Germinal center (tissue), 1 donor: ENCODE results near the gene RGS6.

Experiments used
- DNase-seq: peaks from one replicate; pipeline ENCODE4 v3.0.0; 2012; ENCODE audit warnings: mixed read lengths, low spot score

RGS6 gene

DNA sequence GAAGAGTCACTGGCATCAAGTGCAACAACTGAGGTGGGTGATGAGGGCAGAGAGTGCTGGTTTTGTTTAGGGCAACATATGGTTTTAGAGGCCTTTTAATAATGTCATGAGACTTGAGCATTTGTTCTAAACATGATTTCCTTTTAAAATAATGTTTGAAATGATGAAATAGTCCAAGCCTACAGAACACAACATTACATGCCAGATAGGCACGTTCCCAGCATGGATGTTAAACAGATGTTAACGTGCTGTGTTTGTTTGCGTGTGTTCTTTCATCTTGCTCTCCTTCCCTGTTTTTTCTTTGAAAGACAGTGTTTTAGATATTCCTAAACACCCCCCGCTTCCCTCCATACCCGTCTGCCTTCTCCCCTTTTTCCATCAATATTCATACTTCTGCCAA is 82.3 kb downstream of the RGS6 start:
- DNase-seq: no peak

DNA sequence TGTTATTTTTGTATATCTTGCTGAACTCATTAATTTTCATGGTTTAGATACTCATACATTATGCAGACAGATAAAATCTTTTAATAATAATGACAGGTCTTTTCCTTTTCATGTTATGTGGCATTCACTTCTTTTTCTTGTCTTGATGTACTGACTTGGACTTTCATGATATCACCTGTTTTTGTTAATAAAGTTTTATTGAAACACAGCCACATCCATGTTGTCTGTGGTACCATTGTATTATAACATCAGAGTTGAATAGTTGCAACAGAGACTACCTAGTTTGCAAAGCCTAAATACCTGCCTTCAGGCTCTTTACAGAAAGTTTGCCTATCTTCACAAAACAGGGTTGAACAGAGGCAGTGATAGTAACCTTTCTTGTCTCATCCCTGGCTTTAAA is 85.1 kb downstream of the RGS6 start:
- no peak for DNase-seq

DNA sequence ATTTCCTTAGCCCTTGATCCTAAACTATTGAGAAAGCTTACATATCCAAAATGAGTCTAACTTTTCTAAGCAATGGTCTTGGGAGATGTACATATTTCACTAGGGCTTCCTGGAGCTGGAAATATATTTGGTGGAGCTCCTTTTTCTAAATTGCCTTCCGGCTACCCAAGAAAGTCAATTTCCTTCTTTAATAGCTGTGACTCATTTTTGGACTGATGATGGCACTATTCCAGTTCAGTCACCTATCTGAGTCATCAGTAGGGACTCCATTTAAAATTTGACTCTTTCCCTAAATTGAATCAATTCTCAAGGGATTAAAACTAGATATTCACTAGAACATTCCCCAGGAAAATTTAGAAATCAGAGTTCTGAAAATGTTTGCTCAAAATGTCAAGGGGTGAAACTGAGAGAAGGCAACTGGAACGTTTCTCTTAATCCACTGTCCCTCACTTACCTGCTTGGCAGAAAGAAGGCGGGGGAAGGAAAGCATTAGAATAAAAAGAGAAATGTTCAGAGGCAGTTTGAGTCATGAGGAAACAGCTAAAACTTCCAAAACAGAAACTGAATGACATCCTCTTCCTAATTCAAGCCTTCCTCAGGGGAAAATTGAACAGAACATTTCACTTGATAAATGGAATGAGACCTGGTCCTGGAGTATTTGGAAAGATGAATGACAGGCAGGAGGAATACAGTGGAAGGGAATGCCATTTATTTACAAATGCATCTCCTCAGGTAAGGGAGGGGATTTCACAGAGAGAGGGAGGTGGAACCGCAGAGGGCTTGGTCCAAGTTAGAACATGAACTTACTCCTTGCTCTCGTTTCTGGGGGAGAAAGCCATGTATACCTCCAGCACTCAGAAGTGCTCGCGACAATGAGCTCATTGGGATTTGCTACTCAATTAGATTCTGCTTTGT is 91.2 kb downstream of the RGS6 start:
- no peak for DNase-seq

DNA sequence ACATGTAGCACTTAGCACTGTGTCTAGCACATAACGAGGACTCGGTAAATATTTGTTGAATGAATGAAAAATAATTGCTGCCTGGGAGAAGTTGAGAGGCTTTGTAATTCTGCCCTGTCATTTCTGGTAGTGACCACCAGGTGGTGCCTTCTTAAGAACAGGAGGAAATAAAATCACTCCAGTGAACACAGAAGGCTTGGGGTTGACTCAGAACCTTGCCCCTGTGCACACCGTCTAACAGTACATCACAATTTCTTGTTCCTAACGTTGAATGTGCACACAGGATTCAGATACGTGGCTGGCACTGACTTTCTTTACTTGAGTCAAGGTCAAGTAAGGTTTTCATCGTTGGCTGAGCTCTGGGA is 91.8 kb downstream of the RGS6 start:
- DNase-seq: peak; percentile 18

DNA sequence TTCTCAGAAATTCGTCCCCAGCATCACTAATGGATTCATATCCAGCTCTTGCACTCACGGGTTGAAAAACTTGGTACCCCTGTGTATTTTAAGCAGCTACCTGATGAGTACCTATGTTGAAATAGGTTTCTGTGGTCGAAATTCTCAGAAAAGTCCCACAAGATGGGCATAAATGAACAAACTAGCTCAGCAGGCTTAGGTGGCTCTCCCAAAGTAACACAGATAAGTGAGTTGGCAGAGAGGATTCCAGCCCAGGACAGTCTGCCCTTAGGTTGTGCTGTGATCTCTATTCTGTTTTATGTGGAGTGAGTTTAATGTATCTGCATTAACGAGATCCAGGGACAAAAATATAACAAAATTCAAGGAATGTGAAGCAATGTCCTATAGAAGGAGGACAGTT is 92.3 kb downstream of the RGS6 start:
- no peak for DNase-seq

DNA sequence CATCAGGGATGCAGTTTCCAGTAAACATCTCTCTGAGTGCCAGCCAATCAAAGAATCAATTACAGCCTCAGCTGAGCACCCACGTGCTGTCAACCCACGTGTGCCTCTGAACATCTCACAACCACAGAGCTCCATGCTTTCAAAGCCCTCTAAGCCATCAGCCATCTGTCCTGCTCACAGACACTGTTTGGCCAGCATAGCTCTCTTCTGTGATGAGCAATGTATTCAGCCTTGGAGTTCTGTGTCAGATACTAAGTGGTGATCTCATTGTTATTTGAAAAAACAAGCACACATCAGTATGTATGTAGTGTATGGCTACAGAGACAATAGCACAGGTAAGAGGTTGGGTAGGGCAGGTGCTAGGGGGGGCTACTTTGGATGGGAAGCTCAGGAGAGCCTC is 94.3 kb downstream of the RGS6 start:
- no peak for DNase-seq

DNA sequence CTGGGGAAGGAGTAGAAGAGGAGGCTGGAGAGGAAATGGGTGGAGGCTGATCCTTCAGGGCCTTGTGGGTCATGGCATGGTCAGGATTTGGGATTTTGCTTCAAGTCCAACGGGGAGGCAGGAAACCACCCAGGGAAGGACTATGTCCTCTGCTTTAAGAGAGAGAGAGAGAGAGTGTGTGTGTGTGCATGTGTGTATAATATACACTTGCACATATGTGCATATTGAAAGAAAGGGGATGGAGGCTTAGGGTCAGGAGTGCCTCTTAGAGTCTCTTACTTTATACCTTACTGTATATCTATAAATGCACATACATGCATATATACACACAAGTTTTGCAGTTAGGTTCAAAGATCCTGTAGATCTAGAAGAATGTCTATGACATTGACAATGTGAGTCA is 94.8 kb downstream of the RGS6 start:
- no peak for DNase-seq

DNA sequence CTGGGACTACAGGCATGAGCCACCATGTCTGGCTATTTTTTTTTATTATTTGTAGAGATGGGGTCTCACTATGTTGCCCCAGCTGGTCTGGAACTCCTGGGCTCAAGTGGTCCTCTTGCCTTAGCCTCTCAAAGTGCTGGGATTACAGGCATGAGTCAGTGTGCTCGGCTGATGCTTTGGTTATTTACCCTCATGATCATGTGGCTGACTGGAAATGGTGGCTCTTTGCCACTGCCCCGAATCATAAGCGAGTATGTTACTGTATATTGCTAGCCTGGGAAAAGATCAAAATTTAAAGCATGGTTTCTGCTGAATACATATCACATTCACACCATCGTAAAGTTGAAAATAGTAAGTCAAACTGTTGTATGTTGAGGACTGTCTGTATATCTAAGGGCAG is 101.1 kb downstream of the RGS6 start:
- no peak for DNase-seq

DNA sequence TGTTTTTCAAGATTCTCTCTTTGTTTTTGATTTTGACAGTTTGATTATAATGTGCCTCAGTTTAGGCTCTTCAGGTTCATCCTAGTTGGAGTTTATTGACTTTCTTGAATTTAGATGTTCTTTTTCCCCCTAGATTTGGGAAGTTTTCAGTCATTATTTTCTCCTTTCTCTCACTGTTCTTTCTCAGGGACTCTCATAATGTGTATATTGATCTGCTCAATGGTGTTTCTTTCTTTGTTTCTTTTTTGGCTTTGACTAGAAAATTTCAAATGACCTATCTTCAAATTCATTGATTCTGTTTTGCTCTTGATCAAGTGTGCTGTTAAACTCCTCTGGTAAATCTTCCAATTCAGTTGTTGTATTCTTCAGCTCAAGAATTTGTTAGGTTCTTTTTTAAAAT is 108.3 kb downstream of the RGS6 start:
- DNase-seq: no peak

DNA sequence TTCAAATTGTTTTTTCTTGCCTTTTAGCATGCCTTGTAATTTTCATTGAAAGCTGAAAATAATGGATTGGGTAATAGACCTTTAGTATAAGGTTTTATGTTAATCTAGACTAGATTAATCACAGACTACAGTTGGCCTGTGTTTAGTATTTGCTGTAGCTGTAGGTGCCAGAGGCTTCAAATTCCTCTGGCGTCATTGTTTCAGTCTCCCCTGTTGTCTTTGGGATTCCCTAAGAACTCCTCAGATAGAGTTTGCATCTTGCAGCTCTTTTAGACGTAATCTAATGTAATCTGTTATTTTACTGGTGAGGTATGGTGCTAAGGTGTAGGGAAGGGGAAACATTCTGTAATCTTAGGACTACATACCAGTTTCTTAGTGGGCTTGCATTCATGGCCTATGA is 113.0 kb downstream of the RGS6 start:
- no peak for DNase-seq

DNA sequence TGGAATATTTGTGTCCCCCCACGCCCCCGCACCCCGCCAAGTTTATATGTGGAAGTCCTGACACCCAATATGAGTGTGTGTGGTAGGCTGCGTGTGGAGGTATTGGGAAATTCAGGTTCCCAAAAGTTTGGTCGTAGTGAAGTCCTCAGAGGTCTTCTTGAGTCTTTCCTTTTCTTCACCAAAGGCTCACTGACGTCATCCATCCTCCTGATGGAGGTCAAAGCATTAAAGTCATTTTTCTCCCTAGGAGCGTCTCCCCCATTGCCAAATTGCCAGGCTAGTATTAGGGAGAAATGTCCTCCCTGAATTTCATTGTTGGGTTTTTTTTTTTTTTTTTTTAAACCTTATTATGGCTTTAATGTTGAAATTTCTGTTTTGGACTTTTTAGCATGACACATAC is 113.7 kb downstream of the RGS6 start:
- no peak for DNase-seq

DNA sequence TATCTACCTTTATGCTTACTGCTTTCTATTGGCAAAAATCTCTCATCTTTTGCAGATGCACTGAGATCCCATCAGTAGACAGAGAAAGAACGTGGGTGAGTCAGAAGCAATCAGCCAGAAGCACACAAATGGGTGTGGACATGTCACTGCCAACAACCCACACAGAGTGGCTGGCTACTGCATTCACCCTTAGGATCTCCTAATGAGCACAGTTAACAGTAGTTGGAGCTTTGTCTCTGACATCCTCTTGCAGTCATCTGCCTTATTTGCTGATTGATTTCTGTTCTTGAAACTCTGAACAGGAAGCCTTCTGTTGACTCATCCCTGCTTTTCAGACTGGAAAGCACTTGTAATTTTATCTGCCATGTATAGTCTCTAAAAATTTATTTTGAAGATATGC is 117.2 kb downstream of the RGS6 start:
- no peak for DNase-seq

DNA sequence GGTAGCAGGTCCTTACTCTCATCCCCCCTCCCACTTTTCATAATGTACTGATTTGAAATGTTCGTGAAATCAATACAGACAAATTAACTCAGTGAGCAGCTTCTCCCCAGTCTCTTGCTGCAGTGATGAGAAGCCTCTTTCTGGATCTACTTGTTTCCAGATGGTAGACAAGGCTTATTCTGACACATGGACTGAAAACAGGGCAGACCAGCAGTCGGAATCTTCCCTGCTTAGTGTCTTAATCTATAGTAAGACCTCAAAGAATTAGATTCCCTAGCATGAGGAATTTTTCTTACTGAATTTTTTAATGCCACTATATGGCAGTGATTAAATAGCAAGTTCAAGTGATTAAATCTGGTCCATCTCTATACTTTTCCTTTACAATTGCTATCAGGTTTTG is 120.1 kb downstream of the RGS6 start:
- no peak for DNase-seq

DNA sequence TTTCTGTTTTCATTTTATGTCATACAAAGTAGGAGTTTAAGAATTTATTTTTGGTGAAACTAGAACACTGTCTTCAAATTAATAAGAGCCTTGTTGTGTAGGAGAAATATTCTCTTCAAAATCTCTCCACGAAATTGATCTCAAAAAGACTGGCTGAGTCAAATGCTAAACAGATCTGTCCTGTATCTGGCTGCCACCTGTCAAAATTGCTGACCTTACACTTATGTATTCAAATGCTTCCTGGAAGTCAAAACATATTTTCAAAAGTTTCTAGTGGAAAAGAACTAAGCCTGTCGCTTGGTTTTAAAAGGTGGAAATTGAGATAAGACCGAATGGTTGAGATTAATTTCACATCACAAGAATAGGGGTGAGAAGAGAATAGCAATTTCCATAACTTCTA is 121.4 kb downstream of the RGS6 start:
- no peak for DNase-seq

DNA sequence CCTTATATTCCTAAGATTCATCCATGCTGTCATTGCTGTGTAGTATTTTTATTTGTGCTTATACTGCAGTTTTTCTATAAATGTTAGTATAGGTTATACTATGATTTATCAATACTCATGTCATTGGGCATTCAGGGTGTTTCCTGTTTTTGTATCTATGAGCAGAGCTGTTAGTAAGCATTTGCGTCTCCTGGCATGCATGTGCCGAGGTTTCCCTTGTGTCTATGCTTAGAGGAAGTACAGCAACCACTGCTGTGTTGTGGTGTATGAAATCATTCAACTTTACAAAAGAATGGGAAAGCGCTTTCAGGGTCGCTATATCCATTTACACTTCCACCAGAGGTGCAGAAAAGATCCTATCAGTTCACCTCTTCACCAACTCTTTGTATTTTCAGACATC is 122.7 kb downstream of the RGS6 start:
- no peak for DNase-seq

DNA sequence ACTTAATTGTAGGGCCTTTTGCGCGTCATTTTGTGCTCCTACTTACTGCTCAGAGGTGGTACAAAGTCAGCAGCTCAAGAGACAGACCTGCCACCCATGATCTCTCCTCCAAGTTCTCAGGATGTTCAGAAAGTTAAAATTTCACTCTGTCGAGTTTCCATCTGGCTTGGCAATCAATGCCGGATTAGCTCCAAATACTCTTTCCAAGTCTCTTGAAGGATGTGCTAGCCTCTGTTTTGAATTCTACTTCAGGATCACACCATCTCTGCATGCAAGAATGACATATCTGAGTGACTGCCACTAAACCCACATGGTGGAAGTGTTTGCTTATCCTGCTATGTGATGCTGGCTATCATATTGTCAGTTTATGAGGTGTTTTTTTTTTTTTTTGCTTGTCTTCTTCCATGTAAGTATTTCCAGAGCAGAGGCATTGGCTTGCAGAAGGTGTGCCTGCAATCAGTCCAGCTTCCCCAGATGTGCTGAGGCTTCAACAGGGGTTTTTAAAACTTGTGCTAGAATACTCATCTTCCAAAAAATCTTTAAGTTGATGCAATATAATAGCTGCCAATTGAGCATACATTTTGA is 125.6 kb downstream of the RGS6 start:
- no peak for DNase-seq

DNA sequence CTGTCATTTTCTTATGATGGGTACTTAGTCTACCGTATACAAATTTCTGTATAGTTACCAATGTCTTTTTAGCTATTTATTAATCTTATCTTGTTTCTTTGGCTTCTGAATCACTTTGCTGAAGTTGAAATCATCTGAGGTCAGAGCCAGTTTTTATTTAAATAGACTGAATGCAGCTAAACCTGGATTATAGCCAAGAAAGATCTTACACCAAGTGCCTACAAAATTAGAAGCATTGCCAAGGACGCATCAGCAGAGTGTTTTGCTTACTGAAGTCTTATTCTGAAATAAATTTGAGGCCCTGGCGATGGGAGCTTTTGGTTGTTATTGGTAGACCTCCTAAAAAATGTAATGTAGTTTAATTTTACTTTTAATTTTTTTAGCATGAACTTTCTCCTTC is 128.2 kb downstream of the RGS6 start:
- DNase-seq: no peak

DNA sequence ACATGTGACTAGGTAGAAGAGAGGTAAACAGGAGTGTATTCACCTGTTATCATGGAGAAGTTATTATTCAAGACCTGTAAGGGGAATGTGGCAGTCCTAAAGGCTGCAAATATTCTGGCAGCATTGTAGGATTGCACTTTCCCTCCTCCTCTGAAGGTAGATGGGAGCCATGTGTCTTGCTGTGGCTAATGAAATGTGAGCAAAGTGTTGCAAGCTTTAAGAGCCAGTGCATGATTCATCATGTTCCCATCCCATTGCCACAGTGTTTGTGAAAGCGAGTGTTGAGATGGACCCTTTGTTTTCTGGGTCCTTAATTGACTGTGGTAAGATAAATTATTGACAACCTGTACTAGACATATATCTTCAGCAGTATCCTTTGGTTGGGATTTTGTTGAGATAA is 128.7 kb downstream of the RGS6 start:
- DNase-seq: no peak

DNA sequence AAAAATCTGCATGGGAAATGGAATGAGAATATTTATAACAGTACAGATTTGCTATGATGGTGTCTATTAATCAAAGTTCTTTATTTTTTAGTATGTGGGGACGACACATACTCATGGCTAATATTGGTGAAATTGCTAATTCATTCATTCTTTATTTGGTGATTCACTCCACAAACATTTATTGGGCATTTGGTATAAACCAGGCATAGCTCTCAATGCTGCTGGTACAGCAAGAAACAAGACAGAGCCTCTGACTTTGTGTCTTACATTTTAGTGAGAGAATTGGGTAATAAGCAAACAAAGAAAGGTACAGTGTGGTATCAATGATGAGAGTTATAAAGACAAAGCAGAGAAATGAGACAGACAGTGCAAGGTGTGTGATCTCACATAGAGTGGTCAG is 129.5 kb downstream of the RGS6 start:
- DNase-seq: no peak

DNA sequence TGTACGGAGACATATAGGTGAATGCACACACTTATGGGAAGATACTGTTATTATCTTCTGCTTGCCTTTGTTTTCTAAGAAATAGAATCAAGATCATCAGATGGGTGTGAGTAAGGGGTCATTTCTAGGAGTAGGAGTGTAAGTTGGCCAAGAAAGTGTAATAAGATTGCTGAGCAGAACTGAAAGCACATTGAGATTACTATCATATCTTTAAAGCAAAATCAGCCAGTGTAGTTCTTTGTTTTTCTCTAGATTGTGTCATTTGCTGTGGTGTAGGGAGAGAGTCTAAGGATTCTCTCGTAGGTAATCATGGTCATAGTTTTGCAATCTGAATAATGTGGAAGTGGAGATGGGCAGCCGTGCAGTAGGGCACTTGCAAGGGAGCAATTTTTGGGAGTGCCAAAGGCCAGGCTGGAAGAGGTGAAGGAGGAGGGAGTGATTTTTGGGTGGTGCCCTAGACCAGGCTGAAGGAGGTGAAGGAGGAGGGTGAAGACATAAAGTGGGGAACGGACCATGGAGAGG is 131.6 kb downstream of the RGS6 start:
- DNase-seq: no peak

DNA sequence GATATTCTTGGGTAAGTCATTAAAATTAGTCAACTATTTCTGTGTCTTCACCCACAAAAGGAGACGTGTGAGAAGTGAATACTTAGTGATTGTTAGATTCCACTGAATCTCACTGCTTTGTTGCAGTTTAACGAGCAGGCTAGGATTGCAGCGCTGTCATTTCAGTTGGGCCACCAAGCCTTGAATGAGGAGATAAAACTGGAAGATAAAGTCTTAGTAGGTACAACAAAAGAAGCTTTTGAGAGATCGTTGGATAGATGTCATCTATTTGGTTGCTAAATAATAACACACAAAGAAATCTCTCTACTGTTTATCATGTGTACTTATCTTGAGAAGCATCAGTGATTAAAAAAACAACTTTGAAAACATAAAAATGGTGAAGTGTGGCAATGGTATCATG is 132.3 kb downstream of the RGS6 start:
- no peak for DNase-seq

DNA sequence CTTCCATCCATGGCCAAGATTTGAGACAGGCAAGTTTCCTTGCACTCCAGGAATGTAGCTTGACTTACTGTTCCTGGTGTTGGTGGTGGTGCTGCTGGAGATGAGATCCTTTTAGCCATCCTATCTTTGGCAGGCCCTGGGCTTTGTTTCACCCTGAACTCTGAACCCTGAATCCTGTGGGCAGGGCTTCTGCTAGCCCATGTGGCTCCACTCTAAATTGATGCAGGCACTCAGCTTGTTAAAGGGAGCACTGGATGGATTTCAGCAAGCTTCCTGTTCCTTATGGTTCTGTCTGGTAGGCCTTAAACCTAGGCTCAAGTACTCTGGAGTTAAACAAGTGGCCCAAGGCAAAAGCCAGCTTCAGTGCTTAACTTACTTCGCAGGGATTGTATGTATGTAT is 138.2 kb downstream of the RGS6 start:
- no peak for DNase-seq

DNA sequence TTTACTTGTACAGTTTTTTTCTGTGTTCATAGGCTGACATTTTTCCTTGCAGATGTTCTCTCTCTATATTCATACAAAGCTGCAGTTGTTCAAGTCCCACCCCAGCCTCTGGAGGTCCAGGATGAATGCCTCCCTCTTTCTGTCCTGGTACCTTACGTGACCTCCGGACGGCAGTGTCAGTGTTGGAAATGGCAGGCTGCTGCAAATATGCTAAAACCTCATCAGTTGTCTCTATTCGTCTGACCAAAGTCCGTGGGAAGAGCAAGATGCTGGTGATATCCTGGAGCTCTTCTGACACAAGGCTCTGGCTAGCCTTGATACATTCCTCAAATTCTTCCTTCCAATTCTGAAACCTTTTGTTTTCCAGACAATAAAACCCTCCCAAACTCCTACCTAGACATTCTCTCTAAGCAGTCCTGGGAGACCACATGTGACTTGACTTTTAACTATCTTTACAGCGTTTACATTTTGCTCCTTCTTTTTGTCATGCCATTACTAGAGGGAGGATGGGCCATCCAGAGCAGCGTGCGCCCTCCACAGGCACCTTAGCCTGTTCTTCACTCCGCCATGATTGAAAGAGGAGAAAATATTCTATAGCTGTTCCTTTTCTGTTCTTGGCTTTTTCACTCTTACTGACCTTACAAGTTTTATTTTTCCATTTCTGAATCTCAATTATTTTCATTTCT is 143.6 kb downstream of the RGS6 start:
- DNase-seq: no peak
